Erythroblast (primary cell): ENCODE measurements around the gene GPHA2.

Experiments used
- GATA1 ChIP-seq: IDR thresholded peaks from 2 replicates; pipeline ENCODE4 v1.6.1; 2011; ENCODE audit warnings: low read depth, mild to moderate bottlenecking, control low read depth, low read length, moderate library complexity
- POLR2A ChIP-seq: IDR thresholded peaks from 2 replicates; pipeline ENCODE4 v1.6.1; 2011; ENCODE audit warnings: mild to moderate bottlenecking, low read length

GRCh38 chr11:64909653-64910343 is 25.9 kb downstream of the GPHA2 start:
- TF ChIP-seq GATA1 (no peak), POLR2A (no peak)
